NCI-H748 (cell line): Measurements from ENCODE around the gene MAPK1.
"Not testable (repeated sequence)": the region's sequence is repeated elsewhere in the genome, so short reads cannot be mapped to it uniquely, and the experiment has no call there.

Experiments
- DNase-seq: peaks from one replicate; lab custom pipeline; 2025; ENCODE audit not compliant: unreplicated experiment; lab: John Stamatoyannopoulos, UW

The MAPK1 gene

GRCh38 chr22:21823740-21824444 lies 43.6 kb downstream of the MAPK1 start:
- DNase-seq, result no peak

DNA sequence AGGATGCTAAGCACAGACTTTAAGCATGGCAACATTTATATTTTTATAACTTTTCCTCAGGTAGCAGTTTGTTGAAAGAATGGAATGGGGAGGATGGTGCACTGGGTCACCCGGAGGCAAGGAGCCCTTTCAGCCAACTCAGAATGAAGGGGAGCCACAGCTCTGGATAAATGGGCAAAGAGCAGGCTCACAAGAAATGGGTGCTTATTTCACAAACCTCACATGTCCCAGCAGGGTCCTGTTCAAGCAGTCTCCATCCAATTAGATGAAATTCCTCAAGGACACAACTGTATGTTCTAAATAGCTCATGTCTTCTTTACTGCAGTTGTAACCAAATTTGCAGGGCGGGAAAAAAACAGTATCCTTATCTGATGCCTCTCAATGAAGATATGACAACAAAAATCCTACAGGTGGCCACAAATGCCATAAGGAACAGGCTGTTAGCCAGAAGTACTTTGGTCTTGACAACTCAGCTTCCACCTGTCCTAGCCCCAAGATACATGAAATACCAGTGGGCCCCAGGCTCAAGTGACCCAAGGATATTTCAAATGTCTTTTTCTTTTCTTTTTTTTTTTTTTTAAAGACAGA lies 48.2 kb downstream of the MAPK1 start:
- no peak for DNase-seq

- DNase-seq, result no peak
Measured at GRCh38 chr22:21818487-21819182, 48.8 kb downstream of the MAPK1 start.

- not testable (repeated sequence) for DNase-seq
Measured at GRCh38 chr22:21817497-21817853, 50.0 kb downstream of the MAPK1 start.

GRCh38 chr22:21816787-21817496 lies 50.5 kb downstream of the MAPK1 start:
- peak; percentile 20 for DNase-seq

DNA sequence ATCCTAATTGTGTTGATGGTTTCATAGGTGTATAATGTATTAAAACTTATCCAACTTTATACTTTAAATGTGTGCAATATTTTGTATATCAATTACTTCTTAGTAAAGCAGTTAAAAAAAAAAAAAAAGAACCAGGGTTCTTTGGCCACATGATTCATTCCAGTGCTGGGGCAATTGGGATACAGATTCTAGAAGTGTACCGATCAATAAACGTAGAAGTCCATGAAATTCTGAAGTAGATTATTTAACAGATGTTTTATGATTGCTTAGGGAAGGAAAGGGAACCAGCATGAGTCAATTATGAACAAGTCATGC lies 51.0 kb downstream of the MAPK1 start:
- no peak for DNase-seq

DNA sequence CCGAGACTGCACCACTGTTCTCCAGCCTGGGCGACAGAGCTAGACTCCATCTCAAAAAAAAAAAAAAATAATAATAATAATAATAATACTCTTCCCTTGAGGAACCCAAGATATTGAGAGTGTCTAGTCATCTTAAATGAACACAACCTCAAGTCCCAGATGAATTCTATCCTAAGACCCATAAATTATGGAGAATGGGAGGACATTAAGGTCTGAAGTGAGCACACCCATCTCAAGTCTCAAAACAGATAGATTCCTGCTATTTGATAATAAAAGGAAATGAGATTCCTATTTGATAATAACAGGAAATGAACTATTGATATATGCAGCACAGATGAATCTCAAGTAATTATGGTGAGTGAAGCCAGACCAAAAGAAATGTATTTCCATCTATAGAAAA lies 51.5 kb downstream of the MAPK1 start:
- DNase-seq, result no peak

- DNase-seq, result no peak
Measured at GRCh38 chr22:21815357-21815756, 52.1 kb downstream of the MAPK1 start.

DNA sequence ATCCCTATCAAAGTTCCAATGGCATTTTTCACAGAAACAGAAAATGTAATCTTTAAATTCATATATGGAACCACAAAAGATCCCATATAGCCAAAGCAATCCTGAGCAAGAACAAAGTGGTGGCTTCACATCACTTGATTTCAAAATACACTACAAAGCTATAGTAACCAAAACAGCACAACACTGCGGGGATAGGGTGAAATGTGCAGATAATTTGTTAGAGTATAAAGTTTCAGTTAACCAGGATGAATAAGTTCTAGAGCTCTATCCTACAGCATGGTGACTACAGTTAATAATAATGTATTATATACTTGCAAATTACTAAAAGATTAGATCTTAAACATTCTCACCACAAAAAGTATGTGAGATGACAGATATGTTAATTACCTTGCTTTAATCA lies 55.5 kb downstream of the MAPK1 start:
- DNase-seq, result no peak

DNA sequence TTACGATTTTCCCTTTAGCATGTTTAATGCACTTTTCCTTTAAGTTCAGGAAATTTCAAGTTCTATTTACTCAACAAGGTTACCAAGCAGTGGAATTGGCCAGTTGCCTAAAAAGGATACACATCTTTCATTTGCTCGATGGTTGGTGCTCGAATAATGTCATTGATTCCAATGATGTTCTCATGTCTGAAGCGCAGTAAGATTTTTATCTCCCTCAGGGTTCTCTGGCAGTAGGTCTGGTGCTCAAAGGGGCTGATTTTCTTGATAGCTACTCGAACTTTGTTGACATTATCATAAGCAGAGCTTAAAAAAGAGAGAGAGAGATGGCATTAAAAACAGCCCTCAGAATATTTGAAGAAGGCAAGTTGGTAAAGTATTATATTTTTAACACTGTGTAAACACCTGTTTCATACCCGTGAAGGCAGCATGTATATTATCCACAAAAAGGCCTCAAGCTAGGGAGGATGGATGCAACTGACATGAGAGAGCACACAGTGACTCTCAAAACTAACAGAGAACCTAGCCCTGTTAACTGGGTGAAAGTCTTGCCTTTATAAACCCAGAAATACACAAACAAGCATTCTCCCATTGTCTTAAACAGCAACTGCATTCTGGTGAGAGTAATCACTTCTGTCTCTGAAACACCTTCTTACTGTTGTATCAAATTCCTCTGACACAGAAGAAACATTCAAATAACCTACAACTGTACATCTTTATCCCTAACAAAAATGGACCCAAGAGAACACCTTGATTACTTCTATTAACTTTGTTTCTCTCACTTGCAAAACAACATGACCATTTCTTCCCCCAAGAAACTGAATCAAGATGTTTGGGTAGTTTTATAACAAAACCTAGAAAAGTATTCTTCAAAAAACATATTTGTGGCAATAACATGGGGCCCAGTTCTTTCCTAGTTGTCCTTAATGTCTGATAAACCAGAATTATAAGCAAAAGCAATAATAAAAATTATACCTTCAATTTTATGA lies 59.6 kb downstream of the MAPK1 start:
- no peak for DNase-seq

DNA sequence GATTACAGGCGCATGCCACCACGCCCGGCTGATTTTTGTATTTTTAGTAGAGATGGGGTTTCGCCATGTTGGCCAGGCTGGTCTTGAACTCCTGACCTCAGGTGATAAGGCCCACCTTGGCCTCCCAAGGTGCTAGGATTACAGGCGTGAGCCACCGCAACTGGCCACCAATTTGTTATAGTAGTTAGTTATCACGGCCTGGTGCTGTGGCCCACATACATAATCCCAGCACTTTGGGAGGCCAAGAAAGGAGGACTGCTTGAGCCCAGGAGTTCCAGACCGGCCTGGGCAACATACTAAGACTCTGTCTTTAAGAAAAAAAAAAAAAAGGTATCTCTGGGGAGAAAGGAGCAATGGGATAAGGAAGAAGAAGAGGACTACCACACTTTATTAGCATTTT lies 62.1 kb downstream of the MAPK1 start:
- not testable (repeated sequence) for DNase-seq

DNA sequence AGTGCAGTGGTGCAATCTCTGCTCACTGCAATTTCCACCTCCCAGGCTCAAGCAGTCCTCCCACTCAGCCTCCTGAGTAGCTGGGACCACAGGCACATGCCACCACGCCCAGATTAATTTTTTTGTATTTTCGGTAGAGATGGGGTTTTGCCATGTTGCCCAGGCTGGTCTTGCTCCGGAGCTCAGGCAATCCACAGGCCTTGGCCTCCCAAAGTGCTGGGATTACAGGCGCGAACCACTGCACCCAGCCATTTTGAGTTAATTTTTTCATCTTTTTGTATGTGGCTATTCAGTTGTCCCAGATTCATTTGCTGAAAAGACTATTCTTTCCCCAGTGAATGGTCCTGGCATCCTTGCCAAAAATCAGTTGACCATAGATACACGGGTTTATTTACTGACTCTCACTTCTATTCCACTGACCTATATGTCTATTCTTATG lies 63.6 kb downstream of the MAPK1 start:
- DNase-seq, result no peak

DNA sequence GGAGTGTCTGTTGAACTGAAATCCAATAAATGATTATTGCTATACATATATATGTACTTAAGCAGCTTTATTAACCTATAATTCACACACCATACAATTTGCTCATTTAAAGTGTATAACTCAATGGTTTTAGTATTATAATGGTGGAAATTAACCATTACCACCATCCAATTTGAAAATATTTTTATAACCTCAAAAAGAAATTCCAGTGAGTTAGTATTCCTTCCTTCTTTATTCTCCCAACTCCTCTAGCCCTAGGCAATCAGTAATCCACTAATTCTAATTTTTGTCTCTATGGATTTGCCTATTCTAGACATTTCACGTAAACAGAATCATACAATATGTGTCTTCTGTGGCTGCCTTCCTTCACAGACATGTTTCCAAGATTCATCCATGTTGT lies 64.8 kb downstream of the MAPK1 start:
- DNase-seq, result no peak

DNA sequence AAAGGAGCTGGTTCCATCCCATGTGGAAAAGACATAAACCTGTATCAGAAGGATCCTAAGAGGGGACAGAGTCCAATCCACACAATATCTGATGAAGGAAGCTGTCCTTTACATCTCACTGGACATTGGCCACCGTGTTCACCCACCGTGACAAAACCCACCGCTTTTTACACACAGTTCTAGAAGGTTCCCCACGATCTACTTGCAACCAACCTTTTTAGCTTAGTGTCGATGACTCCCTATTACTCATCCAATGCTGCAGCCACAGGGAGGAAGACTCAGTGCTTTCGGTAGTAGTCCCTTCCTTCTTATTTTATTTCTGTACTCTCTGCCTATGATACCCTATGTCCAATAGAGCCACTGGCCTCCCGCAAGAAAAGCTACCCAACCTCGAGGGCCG lies 65.4 kb downstream of the MAPK1 start:
- DNase-seq, result no peak

- not testable (repeated sequence) for DNase-seq
Measured at GRCh38 chr22:21801304-21801644, 66.2 kb downstream of the MAPK1 start.

DNA sequence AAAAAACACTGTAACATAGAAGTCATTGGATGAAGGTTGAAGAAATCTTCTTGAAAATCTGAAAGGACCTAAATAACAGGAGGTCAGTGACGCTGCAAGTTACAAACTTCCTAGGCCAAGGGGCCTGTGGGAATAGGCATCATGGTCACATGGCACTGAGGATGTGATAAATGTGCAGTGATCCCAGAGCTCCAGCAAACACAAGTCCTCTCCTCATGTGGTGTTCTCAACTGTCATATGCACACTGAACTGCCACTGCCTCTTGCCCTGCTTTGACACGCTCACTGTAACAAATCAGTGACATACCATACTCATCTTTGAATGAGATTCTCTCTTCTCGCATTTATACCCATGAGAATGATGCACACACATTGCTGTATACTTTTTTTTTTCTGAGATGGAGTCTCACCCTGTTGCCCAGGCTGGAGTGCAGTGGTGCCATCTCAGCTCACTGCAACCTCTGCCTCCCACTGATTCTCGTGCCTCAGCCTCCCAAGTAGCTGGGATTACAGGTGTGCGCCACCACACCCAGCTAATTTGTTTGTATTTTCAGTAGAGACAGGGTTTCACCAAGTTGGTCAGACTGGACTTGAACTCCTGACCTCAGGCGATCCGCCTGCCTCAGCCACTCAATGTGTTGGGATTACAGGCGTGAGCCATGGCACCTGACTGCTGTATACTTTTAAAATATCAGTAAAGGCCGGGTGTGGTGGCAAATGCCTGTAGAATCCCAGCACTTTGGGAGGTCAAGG lies 66.7 kb downstream of the MAPK1 start:
- DNase-seq, result no peak

- DNase-seq, result no peak
Measured at GRCh38 chr22:21797444-21798221, 69.8 kb downstream of the MAPK1 start.

DNA sequence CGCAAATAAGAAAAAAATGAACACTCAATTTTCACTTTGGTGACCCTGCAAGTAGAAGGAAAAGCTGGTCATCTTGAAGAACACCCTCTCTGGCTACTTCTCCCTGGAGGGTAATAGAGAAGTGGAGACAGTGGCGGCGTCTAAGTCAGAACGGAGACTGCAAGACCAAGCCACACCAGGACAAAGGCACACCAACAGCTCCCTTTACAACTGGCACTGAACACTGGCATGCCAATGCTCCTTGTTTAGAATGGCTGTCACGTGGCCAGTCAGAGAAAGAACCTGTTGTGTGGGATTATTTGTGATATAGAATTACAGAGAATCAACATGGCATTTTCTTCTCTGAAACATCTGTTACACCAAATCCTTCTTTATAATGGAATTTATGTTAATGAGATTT lies 70.6 kb downstream of the MAPK1 start:
- no peak for DNase-seq

GRCh38 chr22:21796231-21796630 lies 71.2 kb downstream of the MAPK1 start:
- DNase-seq, result no peak
